Superior temporal gyrus (tissue), 1 donor: Measurements from ENCODE around the gene COL5A2.
A peak's percentile ranks its signal among the peaks of the same experiment; 100 is the strongest.

Experiments used
- DNase-seq: peaks from one replicate; pipeline ENCODE4 v3.0.0-alpha.2; 2016; ENCODE audit errors: extremely low spot score

The COL5A2 gene

GRCh38 chr2:189050165-189050712, 129.3 kb downstream of the COL5A2 start:
- DNase-seq = no peak

GRCh38 chr2:189049709-189050164, 129.8 kb downstream of the COL5A2 start:
- no peak for DNase-seq

- no peak for DNase-seq
These were observed 131.4 kb downstream of the COL5A2 start for GRCh38 chr2:189048189-189048588.

GRCh38 chr2:189047171-189047888, 132.2 kb downstream of the COL5A2 start:
- no peak for DNase-seq

- no peak for DNase-seq
These were observed 133.2 kb downstream of the COL5A2 start for GRCh38 chr2:189046320-189046719.

- no peak for DNase-seq
These were observed 133.7 kb downstream of the COL5A2 start for GRCh38 chr2:189045836-189046235.

GRCh38 chr2:189037518-189037917, 142.0 kb downstream of the COL5A2 start:
- no peak for DNase-seq

GRCh38 chr2:189024901-189025618, 154.5 kb downstream of the COL5A2 start:
- peak; percentile 36 for DNase-seq

GRCh38 chr2:189022492-189022891, 157.1 kb downstream of the COL5A2 start:
- DNase-seq = no peak

GRCh38 chr2:189022053-189022481, 157.5 kb downstream of the COL5A2 start:
- DNase-seq = peak; percentile 22

- DNase-seq = no peak
These were observed 159.4 kb downstream of the COL5A2 start for GRCh38 chr2:189020179-189020578.

- DNase-seq = no peak
These were observed 160.9 kb downstream of the COL5A2 start for GRCh38 chr2:189018631-189019030.

- DNase-seq = no peak
These were observed 163.2 kb downstream of the COL5A2 start for GRCh38 chr2:189016311-189016861.

- no peak for DNase-seq
These were observed 164.2 kb downstream of the COL5A2 start for GRCh38 chr2:189015359-189015758.

- DNase-seq = no peak
These were observed 165.0 kb downstream of the COL5A2 start for GRCh38 chr2:189014449-189015138.

- DNase-seq = no peak
These were observed 165.7 kb downstream of the COL5A2 start for GRCh38 chr2:189013671-189014448.

GRCh38 chr2:189013031-189013430, 166.5 kb downstream of the COL5A2 start:
- DNase-seq = no peak

GRCh38 chr2:189012351-189012750, 167.2 kb downstream of the COL5A2 start:
- no peak for DNase-seq

- no peak for DNase-seq
These were observed 169.0 kb downstream of the COL5A2 start for GRCh38 chr2:189010536-189010935.

GRCh38 chr2:189008555-189009262, 170.9 kb downstream of the COL5A2 start:
- DNase-seq = no peak
